HepG2 (cell line): ENCODE results near the gene ZNF653.
"Not testable (repeated sequence)": the region's sequence is repeated elsewhere in the genome, so short reads cannot be mapped to it uniquely, and the experiment has no call there.

Experiments used
- CREB1 ChIP-seq, 2 experiments: fragments of 450-650 bp in 1 of 2; IDR thresholded peaks; 2 replicates each; pipeline ENCODE4 v1.6.1; 2016 to 2017; ENCODE audit warnings: control low read depth in 1 of 2, mild to moderate bottlenecking in 1 of 2, missing compliant biosample characterization in 1 of 2, missing genetic modification characterization in 1 of 2
- HDAC2 ChIP-seq: sonication (generic); formaldehyde crosslinking; IDR thresholded peaks from 2 replicates; pipeline ENCODE4 v1.4.0; 2020; ENCODE audit warnings: missing genetic modification reagents
- ZSCAN9 ChIP-seq: IDR thresholded peaks from 2 replicates; pipeline ENCODE4 v1.6.1; 2016; ENCODE audit warnings: borderline replicate concordance

DNA sequence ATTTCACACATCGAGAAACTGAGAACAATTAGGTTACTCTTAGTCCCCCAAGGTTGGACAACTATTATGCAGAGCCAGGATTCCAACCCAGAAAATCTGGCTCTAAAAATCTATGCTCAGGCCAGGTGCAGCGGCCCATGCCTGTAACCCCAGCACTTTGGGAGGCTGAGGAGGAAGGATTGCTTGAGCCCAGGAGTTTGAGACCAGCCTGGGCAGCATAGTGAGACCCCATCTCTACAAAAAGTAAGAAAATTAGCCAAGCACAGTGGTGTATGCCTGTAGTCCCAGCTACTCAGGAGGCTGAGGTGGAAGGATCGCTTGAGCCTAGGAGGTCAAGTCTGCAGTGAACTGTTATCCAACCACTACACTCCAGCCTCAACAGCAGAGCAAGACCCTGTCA, 72.1 kb downstream of the ZNF653 start:
- not testable (repeated sequence) for TF ChIP-seq CREB1 (IDR thresholded peaks at IDR 0.05); CREB1 (CRISPR knock-in tag; IDR thresholded peaks at IDR 0.05); HDAC2 (CRISPR knock-in tag); ZSCAN9 (CRISPR knock-in tag)
